Measurements from ENCODE around the gene SYNPO2. TPM values are rescaled to one million over a fixed set of nuclear protein-coding genes. Genes with fewer than 3 reads are reported as not detected.

SYNPO2 gene
- total and polyA plus RNA-seq, 10 of the 15 experiments (the other 5 are each of a cell fraction or from before 2014, with no cell fraction given): 0.04 to 0.34 (median 0.28) TPM

GRCh38 chr4:118911238-118911703 lies 22.6 kb downstream of the SYNPO2 start:
- 0% methylated on average over 3 of the region's 3 CpGs for WGBS (ENCODE audit: insufficient coverage, insufficient replicate concordance, low lambda C conversion rate, missing lambda C conversion rate)
- in situ Hi-C loops (cut with MboI) (no loop called here), intact Hi-C loops (cut with micrococcal nuclease; ENCODE audit: unreplicated experiment) (no loop called here)
- FAIRE-seq: no peak
- H3K36me3 ChIP-seq (ENCODE audit: control insufficient read depth in 2 of 2, insufficient read depth in 2 of 2, low read length in 1 of 2): no peaks in the 10 kb centered on the region
- TF ChIP-seq CHD2 (IDR thresholded peaks at IDR 0.05; ENCODE audit: borderline replicate concordance, low read depth, low read length) (no peak), CREM (IDR thresholded peaks at IDR 0.05; ENCODE audit: low read depth) (no peak), NFYA (IDR thresholded peaks at IDR 0.05; ENCODE audit: borderline replicate concordance, low read depth, low read length) (no peak), JUNB (IDR thresholded peaks at IDR 0.05) (no peak), CBX3 (IDR thresholded peaks at IDR 0.05; ENCODE audit: borderline replicate concordance, low read depth) (no peak), PAX5 (IDR thresholded peaks at IDR 0.05; ENCODE audit: borderline replicate concordance, low read depth, low read length) (no peak)
- no peaks in the 10 kb centered on the region for H4K20me1 ChIP-seq (ENCODE audit: control insufficient read depth, insufficient read depth)
- ChIA-PET CTCF (interaction anchor here (0.8 kb wide), 1 partner anchor 141 kb away, joined by 3 read pairs; no protein-coding TSS in a partner anchor), SMC1A (ENCODE audit: uncharacterized antibody, unreplicated experiment) (no interaction called here), RAD21 (ENCODE audit: unreplicated experiment) (no interaction called here), POLR2A (no interaction called here)
- H3K4me3 ChIP-seq: no peak overlapping the region
- H3K9ac ChIP-seq (ENCODE audit: control insufficient read depth, insufficient read depth, low read length): no peak overlapping the region
- BruUV-seq (replicated peaks): no TSS peak
- no peaks in the 10 kb centered on the region for H3K9me3 ChIP-seq (replicated peaks; ENCODE audit: control insufficient read depth, insufficient read depth, low read length)
- no peaks in the 10 kb centered on the region for H3K27me3 ChIP-seq (replicated peaks in 1 of 2; ENCODE audit: control insufficient read depth in 2 of 2, insufficient read depth in 2 of 2, low read length in 1 of 2)
- no peak overlapping the region for H2AFZ ChIP-seq (ENCODE audit: control insufficient read depth, low read depth, low read length)
- DNase-seq (ENCODE audit: low read depth, low spot score): no peak
- H3K79me2 ChIP-seq (ENCODE audit: control insufficient read depth, insufficient read depth, low read length): no peaks in the 10 kb centered on the region
- no peak overlapping the region for H3K4me2 ChIP-seq (ENCODE audit: control insufficient read depth, insufficient read depth)
- H3K27ac ChIP-seq (ENCODE audit: control insufficient read depth, insufficient read depth): no peak overlapping the region
- no peaks in the 10 kb centered on the region for H3K4me1 ChIP-seq (ENCODE audit: control insufficient read depth, insufficient read depth, low read length)
- ATAC-seq: no peak

GRCh38 chr4:118915468-118915867 lies 26.8 kb downstream of the SYNPO2 start:
- Histone ChIP-seq H3K4me3 (no peak overlapping the region), H4K20me1 (ENCODE audit: control insufficient read depth, insufficient read depth) (no peaks in the 10 kb centered on the region), H3K9me3 (replicated peaks; ENCODE audit: control insufficient read depth, insufficient read depth, low read length) (no peaks in the 10 kb centered on the region), H3K27ac (ENCODE audit: control insufficient read depth, insufficient read depth) (no peak overlapping the region), H3K27me3 (replicated peaks in 1 of 2; ENCODE audit: control insufficient read depth in 2 of 2, insufficient read depth in 2 of 2, low read length in 1 of 2) (no peaks in the 10 kb centered on the region), H3K36me3 (ENCODE audit: control insufficient read depth in 2 of 2, insufficient read depth in 2 of 2, low read length in 1 of 2) (no peaks in the 10 kb centered on the region), H3K9ac (ENCODE audit: control insufficient read depth, insufficient read depth, low read length) (no peak overlapping the region), H3K4me1 (ENCODE audit: control insufficient read depth, insufficient read depth, low read length) (no peaks in the 10 kb centered on the region), H2AFZ (ENCODE audit: control insufficient read depth, low read depth, low read length) (no peak overlapping the region), H3K79me2 (ENCODE audit: control insufficient read depth, insufficient read depth, low read length) (no peaks in the 10 kb centered on the region), H3K4me2 (ENCODE audit: control insufficient read depth, insufficient read depth) (no peak overlapping the region)
- SMC1A ChIA-PET (ENCODE audit: uncharacterized antibody, unreplicated experiment): no interaction called here
- intact Hi-C loops (cut with micrococcal nuclease; ENCODE audit: unreplicated experiment) (no loop called here), in situ Hi-C loops (cut with MboI) (no loop called here)
- BruUV-seq (replicated peaks): no TSS peak
- WGBS (ENCODE audit: insufficient coverage, insufficient replicate concordance, low lambda C conversion rate, missing lambda C conversion rate): 51% methylated on average over 3 of the region's 3 CpGs
- FAIRE-seq (no peak), ATAC-seq (no peak), DNase-seq (ENCODE audit: low read depth, low spot score) (no peak)
- CTCF ChIA-PET: no interaction called here
- RAD21 ChIA-PET (ENCODE audit: unreplicated experiment): no interaction called here
- POLR2A ChIA-PET: interaction anchor here (0.7 kb wide), 1 partner anchor 56 kb away, joined by 3 read pairs; no protein-coding TSS in a partner anchor
- TF ChIP-seq PKNOX1 (IDR thresholded peaks at IDR 0.05): no peak
- TF ChIP-seq CBX5 (IDR thresholded peaks at IDR 0.05; ENCODE audit: low read depth): no peak
- TF ChIP-seq HDAC2 (IDR thresholded peaks at IDR 0.05): no peak
- no peak for TF ChIP-seq ATF2 (IDR thresholded peaks at IDR 0.05; ENCODE audit: low read length)
- TF ChIP-seq SP1 (IDR thresholded peaks at IDR 0.05; ENCODE audit: low read depth, low read length): no peak
- TF ChIP-seq MTA3 (IDR thresholded peaks at IDR 0.05; ENCODE audit: borderline replicate concordance, low read length): no peak
- no peak for TF ChIP-seq ELK1 (IDR thresholded peaks at IDR 0.05; ENCODE audit: low read depth, low read length)
- TF ChIP-seq NBN (IDR thresholded peaks at IDR 0.05): no peak

Data from GM12878 (cell line).